ENCODE data around the gene KRT78.
"Not testable (repeated sequence)": the region's sequence is repeated elsewhere in the genome, so short reads cannot be mapped to it uniquely, and the experiment has no call there.

The KRT78 gene

DNA sequence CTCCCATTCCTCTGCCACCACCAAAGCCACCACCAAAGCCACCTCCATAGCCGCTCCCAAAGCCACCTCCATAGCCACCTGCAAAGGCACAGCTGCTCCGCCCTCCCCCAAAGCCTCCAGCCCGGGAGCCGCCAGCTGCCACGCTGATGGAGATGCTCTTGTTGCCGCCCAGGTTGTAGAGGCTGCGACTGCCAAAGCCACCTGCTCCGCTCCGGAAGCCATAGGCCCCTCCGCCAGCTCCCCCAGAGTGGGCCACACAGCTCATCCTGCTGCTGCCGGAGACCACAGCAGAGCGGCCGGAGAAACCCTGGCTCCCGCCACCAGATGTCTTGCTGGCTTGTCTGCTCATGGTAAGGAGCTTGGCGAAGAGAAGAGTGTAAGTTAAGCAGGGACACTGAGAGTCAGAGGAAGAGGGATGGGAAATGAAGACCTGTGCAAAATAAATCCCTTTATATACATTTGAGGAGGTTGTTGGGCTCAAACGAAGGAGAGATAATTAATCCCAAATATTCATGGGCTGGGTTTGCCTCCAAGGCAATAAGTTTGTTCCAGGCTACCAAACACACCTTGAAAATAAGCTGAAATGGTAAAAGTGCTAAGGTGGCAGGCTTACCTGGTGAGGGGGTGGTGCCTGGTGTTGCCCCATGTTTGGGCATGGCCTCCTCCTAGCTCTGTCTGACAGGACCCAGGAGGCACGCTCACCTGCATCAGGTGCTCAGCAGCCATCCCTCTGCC lies 52.9 kb downstream of the KRT78 start, which contains the start of gene KRT3:
Gene KRT3, minus strand, starts transcription at position 424 of the 735 bp plus-strand sequence. Its CDS starts 75 bp downstream, at position 349.
- no peak for DNase-seq

GRCh38 chr12:52795332-52795674 lies 53.5 kb downstream of the KRT78 start:
- not testable (repeated sequence) for DNase-seq

DNA sequence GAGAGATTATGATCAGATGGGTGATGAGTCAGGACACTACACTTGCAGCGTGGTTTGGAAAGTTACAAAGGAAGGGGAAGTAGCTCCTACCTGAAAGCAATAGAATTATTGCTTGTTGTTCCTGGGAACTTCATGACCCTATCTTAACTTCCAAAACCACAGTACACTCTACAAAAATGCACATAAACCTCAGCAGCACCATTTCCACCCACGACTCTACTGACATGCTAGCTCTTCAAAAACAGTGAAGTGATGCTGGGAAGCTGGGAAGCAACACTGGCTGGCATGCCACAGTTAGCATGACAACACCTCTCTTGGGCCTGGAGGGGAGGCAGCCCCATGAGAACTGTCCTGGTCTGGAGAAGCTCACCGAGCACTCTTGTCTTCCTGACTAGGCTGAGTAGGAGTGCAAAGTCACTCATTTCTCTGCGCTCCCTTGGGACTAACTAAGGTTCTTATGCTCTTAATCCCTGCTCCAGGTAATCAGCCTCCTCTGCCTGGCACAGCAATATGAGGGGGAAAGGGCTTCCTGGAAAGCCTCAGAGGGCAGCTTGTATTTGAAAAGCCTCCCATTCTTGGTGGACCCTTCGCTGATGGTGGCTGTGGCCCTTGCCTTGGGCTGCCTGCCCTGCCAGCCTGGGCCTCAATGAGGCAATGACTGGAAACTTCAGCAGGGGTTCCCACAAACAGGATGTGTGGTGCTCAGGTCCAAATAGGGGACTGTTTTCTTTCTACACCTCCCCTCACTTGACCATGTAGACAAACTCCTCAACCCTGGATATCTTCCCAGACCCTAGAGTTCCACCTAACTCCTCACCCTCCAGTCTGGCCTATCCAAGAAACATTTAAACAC lies 54.1 kb downstream of the KRT78 start:
- no peak for DNase-seq

GRCh38 chr12:52792185-52793029 lies 56.4 kb downstream of the KRT78 start:
- no peak for DNase-seq

GRCh38 chr12:52791271-52792184 lies 57.3 kb downstream of the KRT78 start:
- no peak for DNase-seq

DNA sequence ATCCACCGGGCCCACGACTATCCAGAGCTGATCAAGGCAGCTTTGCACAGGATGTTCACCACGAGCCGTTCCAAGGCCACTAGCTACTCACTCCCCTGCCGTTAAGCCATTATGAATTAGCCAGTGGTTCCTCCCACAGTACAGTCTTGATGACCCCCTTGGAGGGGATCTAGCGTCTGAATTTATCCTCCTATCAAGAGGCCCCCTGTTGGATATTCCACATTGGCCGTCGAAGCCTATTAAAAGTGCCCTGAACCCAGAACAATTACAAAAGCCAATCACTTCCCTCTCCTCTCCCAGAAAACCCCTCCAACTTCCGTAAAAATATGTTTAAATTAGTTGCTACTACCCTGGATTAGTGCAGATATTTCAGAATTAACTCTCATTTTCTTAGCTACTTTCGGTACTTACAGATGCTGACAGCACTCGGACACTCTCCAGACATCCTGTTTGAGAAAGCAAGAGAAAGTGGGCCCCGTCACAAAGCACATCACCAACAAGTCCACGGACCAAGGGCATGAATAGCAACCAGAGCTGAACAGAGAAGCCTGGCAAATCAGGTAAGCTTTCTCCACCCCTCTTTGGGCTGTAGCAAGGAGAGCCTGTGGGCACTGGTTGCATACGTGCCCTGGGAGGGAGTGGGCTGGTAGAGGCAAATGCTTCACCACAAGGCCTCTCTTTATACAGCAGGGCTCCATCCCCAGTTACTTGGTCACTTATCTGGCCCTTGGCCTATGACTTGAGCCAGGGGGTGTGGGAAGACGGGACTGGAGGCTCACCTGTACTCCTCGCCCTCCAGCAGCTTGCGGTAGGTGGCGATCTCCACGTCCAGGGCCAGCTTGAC lies 58.1 kb downstream of the KRT78 start:
- DNase-seq: no peak

DNA sequence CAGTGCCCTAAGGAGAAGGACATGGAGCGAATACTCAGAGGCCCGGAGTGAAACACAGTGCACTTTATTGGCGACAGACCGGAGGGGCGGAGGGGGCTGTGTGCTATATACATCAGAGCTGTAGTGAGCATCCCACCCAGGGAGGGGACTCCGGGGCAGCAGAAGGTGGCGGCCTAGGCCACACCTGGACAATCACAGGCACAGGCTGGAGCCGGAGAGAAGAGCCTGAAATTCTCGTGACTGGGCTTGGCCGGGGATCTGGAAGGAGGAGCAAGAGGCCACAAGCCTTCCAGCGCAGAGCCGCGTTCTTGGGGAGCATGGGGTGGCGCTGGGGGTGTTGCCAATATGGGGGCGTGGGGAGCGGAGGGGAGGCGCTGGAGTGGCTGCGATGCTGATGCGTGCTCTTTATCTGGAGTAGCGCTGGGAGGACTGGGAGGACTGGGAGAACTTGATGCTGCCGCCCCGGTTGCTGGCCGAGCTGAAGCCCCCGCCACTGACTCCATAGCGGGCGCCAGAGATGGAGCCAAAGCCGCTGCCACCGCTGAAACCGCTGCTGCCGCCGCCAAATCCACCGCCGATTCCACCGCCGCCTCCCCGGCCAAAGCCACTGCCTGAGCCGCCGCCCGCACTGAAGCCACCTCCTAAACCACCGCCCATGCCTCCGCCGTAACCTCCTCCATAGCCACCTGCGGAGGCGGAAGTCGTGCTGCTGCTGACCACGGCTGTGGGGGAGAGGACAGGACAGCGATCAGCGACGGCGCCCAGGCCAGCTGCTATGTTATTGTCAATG lies 59.0 kb downstream of the KRT78 start:
- no peak for DNase-seq

- DNase-seq: no peak
These were observed 59.7 kb downstream of the KRT78 start for GRCh38 chr12:52788876-52789636.

- DNase-seq: no peak
These were observed 60.5 kb downstream of the KRT78 start for GRCh38 chr12:52788192-52788875.
